ENCODE data around the gene MAB21L2.

GRCh38 chr4:150543042-150543441, 38.9 kb upstream of the MAB21L2 start:
- TF ChIP-seq CTCF (IDR thresholded peaks at IDR 0.05) (no peak), EZH2 (IDR thresholded peaks at IDR 0.05) (no peak), EZH2phosphoT487 (IDR thresholded peaks at IDR 0.05) (no peak)
